GM18861 (cell line): ENCODE data around the gene SPAG17.

Experiments used
- ATAC-seq: cut with Tn5 transposase; IDR thresholded peaks from one replicate; pipeline ENCODE4 v1.9.1; 2021; ENCODE audit not compliant: unreplicated experiment

The SPAG17 gene

DNA sequence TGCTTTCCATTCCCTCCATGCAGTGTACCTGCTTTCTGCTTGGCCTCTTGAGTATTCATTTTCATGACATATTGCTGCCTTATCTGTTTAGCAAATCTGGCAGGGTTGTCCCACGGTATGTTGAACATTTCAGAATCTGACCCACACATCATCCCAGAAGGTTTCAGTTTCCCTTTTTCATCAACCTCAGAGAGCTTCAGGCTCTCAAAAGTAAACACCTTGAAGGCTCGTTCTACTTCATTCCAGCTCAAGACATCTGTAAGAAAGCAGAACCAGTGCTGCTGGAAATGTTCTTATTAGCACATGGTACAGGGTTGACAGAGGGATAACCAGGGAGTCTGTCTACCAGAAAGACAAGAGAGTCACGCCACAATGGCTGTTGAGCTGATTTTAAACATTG, 103.6 kb downstream of the SPAG17 start:
- peak; percentile 46 for ATAC-seq

GRCh38 chr1:118077331-118078045, 107.5 kb downstream of the SPAG17 start:
- ATAC-seq = no peak

DNA sequence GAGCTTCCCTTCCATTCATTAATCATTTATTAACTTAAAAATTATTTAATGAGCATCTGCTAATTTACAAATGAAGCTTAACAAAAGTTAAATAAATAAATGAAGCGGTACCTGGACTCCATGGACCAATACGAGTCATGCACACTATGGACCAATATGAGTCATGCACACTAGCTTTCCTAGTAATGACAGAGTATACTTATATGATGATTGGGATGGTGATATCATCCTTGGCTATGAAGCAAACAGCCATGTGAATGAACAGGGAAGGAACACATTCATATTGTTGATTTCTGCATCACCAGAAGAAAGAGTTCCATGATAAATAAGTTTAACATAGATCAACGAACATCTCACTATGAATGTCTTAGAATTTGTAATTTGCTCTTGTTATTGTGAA, 109.9 kb downstream of the SPAG17 start:
- ATAC-seq = no peak

- no peak for ATAC-seq
These were observed 111.2 kb downstream of the SPAG17 start for GRCh38 chr1:118073648-118074435.

DNA sequence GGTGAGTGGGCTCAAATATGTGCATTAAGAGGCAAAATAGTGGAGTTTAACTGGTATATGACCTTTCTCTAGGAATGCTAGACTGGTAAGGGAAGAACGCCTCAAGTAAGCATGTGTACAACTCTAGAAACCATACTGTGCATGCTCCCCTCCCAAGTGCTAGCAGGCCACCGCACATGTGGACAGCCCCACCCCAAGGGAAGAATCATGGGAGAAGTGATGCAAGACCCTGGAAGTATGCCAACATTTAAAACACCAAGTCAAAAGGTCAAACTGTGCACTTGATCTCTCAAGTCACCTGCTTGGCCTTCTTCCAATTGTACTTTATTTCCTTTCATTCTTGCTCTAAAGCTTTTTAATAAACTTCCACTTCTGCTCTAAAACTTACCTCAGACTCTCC, 135.0 kb downstream of the SPAG17 start:
- ATAC-seq = no peak

GRCh38 chr1:118047650-118048224, 137.3 kb downstream of the SPAG17 start:
- no peak for ATAC-seq

DNA sequence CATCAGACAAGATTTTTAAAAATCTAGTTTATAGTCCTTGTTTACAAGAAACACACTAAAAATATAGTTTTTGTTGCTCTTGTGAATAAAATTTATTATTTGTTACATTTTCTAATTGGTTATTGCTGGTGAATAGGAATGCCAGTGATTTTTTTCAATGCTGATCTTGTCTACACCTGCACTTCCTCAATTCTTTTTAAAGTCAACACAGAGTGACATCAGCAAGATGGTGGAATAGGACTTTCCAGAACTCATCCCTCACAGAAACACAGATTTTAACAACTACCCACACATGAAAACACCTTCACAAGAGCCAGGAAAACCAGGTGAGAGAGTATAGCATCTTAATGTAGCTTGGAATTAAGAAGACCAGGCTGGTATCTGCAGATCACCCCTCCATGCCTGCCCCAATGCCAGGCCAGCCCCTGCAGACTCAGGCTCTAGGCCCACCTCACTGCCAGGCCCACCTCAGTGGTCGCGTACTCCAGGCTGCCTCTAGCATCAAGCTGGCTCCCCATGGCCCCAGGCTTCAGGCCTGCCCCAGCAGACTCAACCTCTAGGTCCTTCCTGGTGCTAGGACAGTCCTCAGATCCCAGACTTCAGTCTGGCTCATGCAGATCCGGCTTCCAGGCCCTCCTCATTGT, 137.9 kb downstream of the SPAG17 start:
- ATAC-seq = no peak

GRCh38 chr1:118043624-118044023, 141.4 kb downstream of the SPAG17 start:
- no peak for ATAC-seq

GRCh38 chr1:118042501-118042900, 142.5 kb downstream of the SPAG17 start:
- no peak for ATAC-seq

DNA sequence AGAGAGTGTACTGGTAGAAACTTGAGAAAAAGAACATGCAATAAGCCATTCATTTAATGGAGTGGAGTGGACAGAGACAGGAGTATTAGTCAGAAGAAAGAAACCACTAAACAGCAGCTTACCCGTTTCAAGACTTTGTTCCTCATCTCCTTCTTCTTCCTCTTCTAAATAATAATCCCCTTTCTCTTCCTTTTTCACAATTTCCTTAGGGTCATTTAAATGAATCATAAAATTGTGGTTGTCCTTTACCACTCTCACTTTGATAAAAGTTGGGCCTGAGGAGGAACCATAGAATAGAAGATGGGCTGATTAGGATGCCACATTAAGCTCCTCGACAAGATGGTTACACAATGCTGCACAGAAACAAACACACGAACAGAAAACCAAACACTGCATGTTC, 145.9 kb downstream of the SPAG17 start:
- no peak for ATAC-seq

- ATAC-seq = no peak
These were observed 152.1 kb downstream of the SPAG17 start for GRCh38 chr1:118032883-118033282.

- no peak for ATAC-seq
These were observed 156.8 kb downstream of the SPAG17 start for GRCh38 chr1:118028267-118028666.

GRCh38 chr1:118023199-118023598, 161.8 kb downstream of the SPAG17 start:
- ATAC-seq = no peak

- no peak for ATAC-seq
These were observed 163.4 kb downstream of the SPAG17 start for GRCh38 chr1:118021668-118022067.

- no peak for ATAC-seq
These were observed 167.0 kb downstream of the SPAG17 start for GRCh38 chr1:118018060-118018459.

GRCh38 chr1:118013938-118014337, 171.1 kb downstream of the SPAG17 start:
- ATAC-seq = no peak

DNA sequence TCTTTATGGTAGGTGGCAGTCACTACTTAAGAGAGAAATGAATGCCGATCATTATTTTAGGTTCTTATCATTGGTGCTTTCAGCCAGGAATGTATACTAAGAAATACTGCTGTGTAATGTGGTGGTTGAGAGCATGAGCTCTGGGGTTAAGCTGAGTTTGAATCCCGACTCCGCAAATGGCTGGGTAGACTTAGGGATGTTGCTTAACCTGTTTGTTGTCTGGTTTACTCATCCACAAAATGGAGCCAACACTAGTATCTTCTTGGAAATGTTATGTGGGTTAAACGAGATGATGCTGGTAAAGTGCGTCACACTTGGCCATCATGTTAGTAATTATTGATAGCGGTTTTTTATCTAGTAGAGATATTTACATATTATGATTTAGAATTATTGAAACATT, 171.7 kb downstream of the SPAG17 start:
- no peak for ATAC-seq

- no peak for ATAC-seq
These were observed 172.4 kb downstream of the SPAG17 start for GRCh38 chr1:118012515-118013124.

DNA sequence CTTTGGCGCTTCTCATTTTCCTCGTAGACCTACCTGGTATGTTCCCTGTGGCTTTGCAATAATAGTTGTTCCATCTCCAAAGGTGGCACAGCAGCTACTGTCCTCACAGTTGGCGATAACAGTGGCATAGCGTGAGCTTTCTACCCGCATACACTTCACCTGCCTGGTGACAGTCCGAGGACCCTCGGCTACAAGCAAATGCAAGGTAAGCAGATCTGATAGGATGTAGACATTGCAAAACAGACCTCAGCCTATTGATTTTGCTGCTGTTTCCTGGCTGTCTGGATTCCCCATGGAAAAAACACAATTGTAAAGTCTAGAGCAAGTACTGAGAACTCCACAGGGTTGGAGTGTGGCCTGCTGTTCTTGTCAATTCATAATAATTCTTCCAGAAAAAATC, 177.0 kb downstream of the SPAG17 start:
- ATAC-seq = no peak

DNA sequence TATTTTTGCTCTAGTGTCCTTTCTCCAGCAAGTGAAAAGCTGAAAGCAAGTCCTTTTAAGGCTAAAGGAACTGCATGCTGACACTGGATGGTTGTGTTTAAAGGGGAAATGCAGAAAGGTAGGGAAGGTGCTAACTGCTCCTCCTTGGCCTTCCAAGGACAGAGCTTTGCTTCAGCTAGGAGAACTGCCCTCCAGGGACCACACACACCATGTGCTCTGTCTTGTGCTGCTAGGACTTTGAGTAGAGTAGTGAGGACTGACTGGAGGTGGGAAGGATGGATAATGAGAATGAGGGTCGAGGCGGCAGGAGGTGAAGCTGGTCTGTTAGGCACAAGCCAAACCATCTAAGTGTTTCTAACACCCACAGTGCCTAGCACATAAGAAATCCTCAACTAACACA, 177.6 kb downstream of the SPAG17 start:
- ATAC-seq = no peak

DNA sequence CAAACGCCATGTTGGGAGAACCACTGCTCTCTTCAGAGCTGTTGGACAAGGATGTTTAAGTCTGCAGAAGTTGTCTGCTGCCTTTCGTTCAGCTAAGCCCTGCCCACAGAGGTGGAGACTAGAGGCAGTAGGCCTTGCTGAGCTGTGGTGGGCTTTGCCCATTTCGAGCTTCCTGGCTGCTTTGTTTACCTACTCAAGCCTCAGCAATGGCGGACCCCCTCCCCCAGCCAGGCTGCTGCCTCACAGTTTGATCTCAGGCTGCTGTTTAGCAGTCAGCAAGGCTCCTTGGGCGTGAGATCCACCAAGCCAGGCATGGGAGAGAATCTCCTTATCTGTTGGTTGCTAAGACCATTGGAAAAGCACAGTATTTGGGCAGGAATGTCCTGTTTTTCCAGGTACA, 180.7 kb downstream of the SPAG17 start:
- no peak for ATAC-seq
